HCT116 (cell line): ENCODE measurements around the gene EPHA6. TPM values are rescaled to one million over a fixed set of nuclear protein-coding genes. Genes with fewer than 3 reads are reported as not detected.

Experiments
- ATAC-seq: fragments of 200-7000 bp; cut with Tn5 transposase; 2 replicates; pipeline ENCODE4 v1.9.1; 2020; ENCODE audit warnings: mild to moderate bottlenecking, moderate library complexity
- BruUV-seq: library from RNA; stranded (reverse); fragments of 400-500 nt; replicated peaks from 2 replicates; lab custom pipeline; 2021; lab: Mats Ljungman, UMichigan
- CTCF ChIA-PET: fragments of 300-600 bp; sonication (Branson Sonifier 250); formaldehyde crosslinking; loops from one replicate; lab custom pipeline; 2021; ENCODE audit warnings: antibody characterized with exemption; lab: Charles Lee
- POLR2A ChIA-PET: fragments of 300-600, 350-600 bp; sonication (Branson Sonifier 250); formaldehyde crosslinking; loops from one replicate; lab custom pipeline; 2021; ENCODE audit warnings: antibody characterized with exemption; lab: Charles Lee
- RAD21 ChIA-PET, 2 experiments: fragments of 300-600 bp; sonication (Branson Sonifier 250); formaldehyde crosslinking; loops; one replicate each; lab custom pipeline; 2023; ENCODE audit warnings: low total read pairs in 2 of 2; ENCODE audit not compliant: uncharacterized antibody in 2 of 2, unreplicated experiment in 2 of 2, low non-redundant PET in 1 of 2; lab: Charles Lee
- DNase-seq: peaks from one replicate; pipeline ENCODE4 v3.0.0-alpha.2; 2010; ENCODE audit warnings: low read depth, low spot score
- H2AFZ ChIP-seq: fragments of 200-600 bp; shearing (Covaris generic), sonication (generic); 2 replicates; pipeline ENCODE4 v1.6.1; 2017; ENCODE audit warnings: low read depth, mixed run types, mixed read lengths, antibody characterized with exemption, low read length; ENCODE audit not compliant: poor library complexity, severe bottlenecking
- H3K27ac ChIP-seq: 2 replicates; pipeline ENCODE4 v1.5.1; 2012; ENCODE audit warnings: low read depth, low read length
- H3K27me3 ChIP-seq: fragments of 200-600 bp; sonication (generic); 2 replicates; pipeline ENCODE4 v1.6.1; 2016; ENCODE audit warnings: mixed run types, low read length, mixed read lengths; ENCODE audit not compliant: insufficient read depth
- H3K36me3 ChIP-seq, 2 experiments: fragments of 200-500 bp in 1 of 2; fragments of 200-600 bp in 1 of 2; sonication (Bioruptor generic) in 1 of 2; sonication (generic) in 1 of 2; 2 replicates each; pipeline versions ENCODE4 v1.5.1 to v1.6.1; 2014 to 2016; ENCODE audit warnings: low read length in 2 of 2, inconsistent platforms in 1 of 2, mixed read lengths in 1 of 2, mixed run types in 1 of 2; ENCODE audit not compliant: insufficient read depth in 2 of 2, control insufficient read depth in 1 of 2
- H3K4me1 ChIP-seq, 2 experiments: fragments of 200-600 bp in 1 of 2; sonication (generic) in 1 of 2; 2 replicates each; pipeline versions ENCODE4 v1.5.1 to v1.6.1; 2012 to 2017; ENCODE audit warnings: low read length in 2 of 2, inconsistent platforms in 1 of 2, mild to moderate bottlenecking in 1 of 2, mixed read lengths in 1 of 2, mixed run types in 1 of 2, moderate library complexity in 1 of 2; ENCODE audit not compliant: insufficient read depth in 2 of 2, control insufficient read depth in 1 of 2
- H3K4me2 ChIP-seq: fragments of 200-600 bp; sonication (generic); 2 replicates; pipeline ENCODE4 v1.6.1; 2017; ENCODE audit warnings: mixed run types, low read length, mixed read lengths
- H3K4me3 ChIP-seq, 2 experiments: fragments of 200-600 bp in 1 of 2; sonication (generic) in 1 of 2; replicated peaks in 1 of 2; 2 replicates each; pipeline ENCODE4 v1.5.1; 2011 to 2016; ENCODE audit warnings: low read length in 2 of 2, control low read depth in 1 of 2, low read depth in 1 of 2, mild to moderate bottlenecking in 1 of 2, mixed read lengths in 1 of 2, mixed run types in 1 of 2
- H3K79me2 ChIP-seq: fragments of 200-600 bp; sonication (generic); 2 replicates; pipeline ENCODE4 v1.6.1; 2017; ENCODE audit warnings: mild to moderate bottlenecking, mixed run types, low read length, moderate library complexity, mixed read lengths; ENCODE audit not compliant: insufficient read depth
- H3K9ac ChIP-seq: fragments of 200-600 bp; sonication (generic); 2 replicates; pipeline ENCODE4 v1.6.1; 2016; ENCODE audit warnings: low read length, mixed read lengths
- H3K9me2 ChIP-seq: fragments of 200-600 bp; sonication (generic), shearing (Covaris generic); 2 replicates; pipeline ENCODE4 v1.6.1; 2017; ENCODE audit warnings: mixed run types, mild to moderate bottlenecking, moderate library complexity; ENCODE audit not compliant: insufficient read depth
- H3K9me3 ChIP-seq, 2 experiments: fragments of 200-500 bp in 1 of 2; fragments of 200-600 bp in 1 of 2; sonication (Bioruptor generic) in 1 of 2; sonication (generic) in 1 of 2; 2 replicates each; pipeline ENCODE4 v1.6.1; 2014 to 2017; ENCODE audit warnings: low read length in 2 of 2, mixed read lengths in 2 of 2, inconsistent platforms in 1 of 2, low read depth in 1 of 2, mild to moderate bottlenecking in 1 of 2, mixed run types in 1 of 2, moderate library complexity in 1 of 2; ENCODE audit not compliant: control insufficient read depth in 1 of 2, insufficient read depth in 1 of 2
- H4K20me1 ChIP-seq: fragments of 200-600 bp; sonication (generic), shearing (Covaris generic); 2 replicates; pipeline ENCODE4 v1.6.1; 2017; ENCODE audit warnings: mixed run types, mild to moderate bottlenecking, moderate library complexity; ENCODE audit not compliant: insufficient read depth
- CTCF ChIP-seq, 3 experiments: fragments of 200-600 bp in 1 of 3; sonication (generic) in 1 of 3; IDR thresholded peaks in 2 of 3; conservative IDR thresholded peaks in 1 of 3; 2 replicates each; pipeline ENCODE4 v1.5.1; 2012 to 2017; ENCODE audit warnings: low read depth in 2 of 3, low read length in 2 of 3, antibody characterized with exemption in 1 of 3, borderline replicate concordance in 1 of 3, control low read depth in 1 of 3, mild to moderate bottlenecking in 1 of 3, mixed read lengths in 1 of 3, mixed run types in 1 of 3, moderate library complexity in 1 of 3; ENCODE audit not compliant: insufficient read depth in 1 of 3
- EGR1 ChIP-seq: IDR thresholded peaks from 2 replicates; pipeline ENCODE4 v1.6.1; 2012; ENCODE audit warnings: low read depth
- EZH2phosphoT487 ChIP-seq: fragments of 200-600 bp; IDR thresholded peaks from 2 replicates; pipeline ENCODE4 v1.6.1; 2018; ENCODE audit warnings: antibody characterized with exemption, borderline replicate concordance
- JUND ChIP-seq: IDR thresholded peaks from 2 replicates; pipeline ENCODE4 v1.6.1; 2012
- RAD21 ChIP-seq: IDR thresholded peaks from 2 replicates; pipeline ENCODE4 v1.6.1; 2012; ENCODE audit warnings: low read depth, mild to moderate bottlenecking
- REST ChIP-seq: IDR thresholded peaks from 2 replicates; pipeline ENCODE4 v1.6.1; 2012; ENCODE audit warnings: low read depth
- SIN3A ChIP-seq: IDR thresholded peaks from 2 replicates; pipeline ENCODE4 v1.6.1; 2012; ENCODE audit warnings: low read depth
- SRF ChIP-seq: IDR thresholded peaks from 2 replicates; pipeline ENCODE4 v1.6.1; 2012; ENCODE audit warnings: low read depth
- intact Hi-C: fragments of 100-400 bp; cut with micrococcal nuclease; formaldehyde crosslinking; loops from 2 replicates; pipeline ENCODE4 v1.10.0; 2022
- total RNA-seq: library from RNA; stranded (reverse); gene quantifications from one replicate; pipeline ENCODE4 v1.2.1, GENCODE V29; 2021; ENCODE audit not compliant: unreplicated experiment

The EPHA6 gene
- total RNA-seq, 1 experiment from 2014 or later = not detected

- ChIA-PET RAD21 (no interaction called here), CTCF (no interaction called here), POLR2A (no interaction called here)
- Histone ChIP-seq H3K79me2 (no peaks in the 10 kb centered on the region), H3K27ac (no peak overlapping the region), H3K4me3 (no peak overlapping the region), H3K9me2 (no peaks in the 10 kb centered on the region), H3K9ac (no peak overlapping the region), H2AFZ (no peak overlapping the region), H4K20me1 (no peaks in the 10 kb centered on the region), H3K4me1 (no peaks in the 10 kb centered on the region), H3K27me3 (no peaks in the 10 kb centered on the region), H3K9me3 (peaks cover 0 to 18% of the 10 kb centered on the region in 2 experiments; a peak in 2 of 4 replicates), H3K36me3 (no peaks in the 10 kb centered on the region), H3K4me2 (no peak overlapping the region)
- no peak for ATAC-seq
- no TSS peak for BruUV-seq
- DNase-seq = no peak
- TF ChIP-seq EZH2phosphoT487 (no peak), SRF (no peak)
- intact Hi-C loops = no loop called here
Observed at GRCh38 chr3:97388774-97389173, 574.4 kb downstream of the EPHA6 start.

GRCh38 chr3:97389936-97390335 is 575.5 kb downstream of the EPHA6 start:
- no peaks in the 10 kb centered on the region for H3K4me1 ChIP-seq
- no peak overlapping the region for H3K9ac ChIP-seq
- no peak for DNase-seq
- ChIA-PET POLR2A (no interaction called here), CTCF (no interaction called here), RAD21 (no interaction called here)
- no peak overlapping the region for H2AFZ ChIP-seq
- no peaks in the 10 kb centered on the region for H3K36me3 ChIP-seq
- intact Hi-C loops = no loop called here
- H3K79me2 ChIP-seq = no peaks in the 10 kb centered on the region
- no peak for TF ChIP-seq CTCF (IDR thresholded peaks at IDR 0.05 in 2 of 3, conservative IDR thresholded peaks at IDR 0.05 in 1 of 3; ENCODE audit: borderline replicate concordance in 1 of 3, insufficient read depth in 1 of 3, low read depth in 2 of 3, low read length in 2 of 3)
- no peak for TF ChIP-seq JUND
- no peak for TF ChIP-seq REST
- no peak for TF ChIP-seq EGR1
- TF ChIP-seq RAD21 = no peak
- no peak for TF ChIP-seq SIN3A
- no peaks in the 10 kb centered on the region for H3K27me3 ChIP-seq
- no peak overlapping the region for H3K27ac ChIP-seq
- ATAC-seq = no peak
- no peak overlapping the region for H3K4me3 ChIP-seq
- H3K9me2 ChIP-seq = no peaks in the 10 kb centered on the region
- H3K9me3 ChIP-seq = peaks cover 0 to 11% of the 10 kb centered on the region in 2 experiments; a peak in 2 of 4 replicates
- no peaks in the 10 kb centered on the region for H4K20me1 ChIP-seq
- no peak overlapping the region for H3K4me2 ChIP-seq
- no TSS peak for BruUV-seq
